DMS153 treated with DMSO at 0.1 percent for 48 hours (cell line): ENCODE results near the gene CDK10.
"Not testable (repeated sequence)": the region's sequence is repeated elsewhere in the genome, so short reads cannot be mapped to it uniquely, and the experiment has no call there.

ENCODE experiments used
- DNase-seq: peaks from one replicate; lab custom pipeline; 2025; ENCODE audit not compliant: unreplicated experiment; lab: John Stamatoyannopoulos, UW

Gene CDK10

DNA sequence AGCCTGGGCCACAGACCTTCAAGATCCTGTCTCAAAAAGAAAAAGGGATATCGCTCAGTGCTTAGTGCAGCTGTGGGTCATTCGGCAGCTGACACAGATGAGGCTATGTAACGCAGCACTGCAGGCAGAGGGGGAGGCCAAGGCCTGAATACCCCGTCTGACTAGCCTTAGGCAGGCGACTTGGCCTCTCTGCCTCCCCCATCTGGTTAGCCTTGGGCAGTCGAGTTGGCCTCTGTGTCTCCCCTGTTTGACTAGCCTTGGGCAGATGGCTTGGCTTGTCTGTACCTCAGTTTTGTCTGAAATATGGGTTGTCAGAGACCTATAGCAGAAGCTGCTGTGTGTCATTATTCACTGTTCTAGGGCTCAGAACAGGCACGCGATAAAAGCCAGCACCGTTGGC, 18.9 kb upstream of the CDK10 start:
- DNase-seq: no peak

DNA sequence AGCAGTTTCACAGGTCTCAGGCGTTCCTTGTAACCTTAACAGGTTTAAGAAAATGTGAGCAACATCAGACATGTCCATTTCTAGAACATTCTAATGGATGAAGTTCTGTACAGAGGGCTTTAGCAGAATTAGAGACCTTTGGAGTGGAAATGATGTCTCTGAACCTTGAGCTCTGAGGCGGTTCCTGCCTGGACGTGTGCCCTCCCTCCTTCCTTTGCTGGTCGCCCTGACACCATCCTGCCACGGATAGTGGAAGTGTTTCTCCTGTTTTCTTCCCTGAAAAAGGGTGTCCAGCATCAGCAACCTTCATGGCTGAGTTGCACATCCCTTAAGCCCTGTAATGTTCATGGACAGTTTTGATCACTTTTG, 17.7 kb upstream of the CDK10 start:
- no peak for DNase-seq

DNA sequence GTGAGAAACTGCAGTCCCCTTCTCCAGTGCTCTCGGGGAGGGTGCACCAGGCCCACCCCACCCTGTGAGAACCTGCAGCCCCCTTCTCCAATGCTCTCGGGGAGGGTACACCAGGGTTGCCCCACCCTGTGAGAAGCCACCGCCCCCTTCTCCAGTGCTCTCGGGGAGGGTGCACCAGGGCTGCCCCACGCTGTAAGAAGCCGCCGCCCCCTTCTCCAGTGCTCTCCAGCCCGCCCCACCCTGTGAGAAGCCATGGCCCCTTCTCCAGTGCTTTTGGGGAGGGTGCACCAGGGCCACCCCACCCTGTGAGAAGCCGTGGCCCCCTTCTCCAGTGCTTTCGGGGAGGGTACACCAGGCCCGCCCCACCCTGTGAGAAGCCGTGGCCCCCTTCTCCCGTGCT, 16.7 kb upstream of the CDK10 start:
- DNase-seq: no peak

DNA sequence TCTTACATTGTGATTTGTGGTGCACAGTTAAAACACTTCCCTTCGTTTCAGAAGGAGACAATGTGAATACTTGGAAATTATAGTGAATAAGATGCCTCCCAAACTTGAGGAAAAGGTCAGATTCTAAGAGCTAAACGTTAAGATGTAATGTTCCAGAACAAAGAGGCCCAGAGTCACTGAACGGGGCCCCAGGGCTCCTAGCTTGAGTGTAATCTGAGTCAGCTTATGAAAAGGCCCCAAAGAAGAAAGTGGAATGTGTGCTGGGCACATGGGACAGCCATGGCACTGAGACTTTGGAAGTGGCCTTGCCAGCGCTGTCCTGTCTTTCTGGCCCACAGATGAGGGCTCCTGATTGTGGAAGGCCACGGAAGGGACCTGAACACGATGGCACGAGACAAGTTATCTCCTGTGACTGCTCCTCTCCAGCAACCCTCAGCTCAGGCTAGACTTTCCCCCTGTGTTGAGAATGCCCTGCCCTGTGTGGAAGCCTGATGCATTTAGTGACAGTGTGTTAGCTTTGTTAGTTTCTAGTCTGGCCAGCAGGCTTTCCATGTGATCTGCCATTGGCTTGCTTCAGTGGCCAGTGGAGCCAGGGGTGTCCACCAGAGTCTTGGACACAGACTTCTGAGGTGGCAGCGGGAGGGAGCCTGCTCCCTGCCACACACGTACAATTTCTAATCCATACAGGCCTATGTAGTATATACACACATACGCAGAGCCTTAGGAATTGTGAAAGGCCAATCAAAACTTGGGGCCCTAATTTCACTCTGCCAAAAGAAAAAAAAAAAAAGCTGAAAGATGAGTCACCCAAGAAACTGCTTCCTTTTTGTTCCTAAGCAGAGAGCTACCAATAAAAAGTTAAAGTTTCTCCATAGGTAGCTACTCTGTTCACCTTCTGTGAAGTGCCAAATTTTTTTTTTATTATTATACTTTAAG, 15.7 kb upstream of the CDK10 start:
- DNase-seq: no peak

DNA sequence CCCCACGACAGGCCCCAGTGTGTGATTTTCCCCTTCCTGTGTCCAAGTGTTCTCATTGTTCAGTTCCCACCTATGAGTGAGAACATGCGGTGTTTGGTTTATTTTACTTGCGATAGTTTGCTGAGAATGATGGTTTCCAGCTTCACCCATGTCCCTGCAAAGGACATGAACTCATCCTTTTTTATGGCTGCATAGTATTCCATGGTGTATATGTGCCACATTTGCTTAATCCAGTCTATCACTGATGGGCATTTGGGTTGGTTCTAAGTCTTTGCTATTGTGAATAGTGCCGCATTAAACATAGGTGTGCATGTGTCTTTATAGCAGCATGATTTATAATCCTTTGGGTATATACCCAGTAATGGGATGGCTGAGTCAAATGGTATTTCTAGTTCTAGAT, 14.9 kb upstream of the CDK10 start:
- not testable (repeated sequence) for DNase-seq

DNA sequence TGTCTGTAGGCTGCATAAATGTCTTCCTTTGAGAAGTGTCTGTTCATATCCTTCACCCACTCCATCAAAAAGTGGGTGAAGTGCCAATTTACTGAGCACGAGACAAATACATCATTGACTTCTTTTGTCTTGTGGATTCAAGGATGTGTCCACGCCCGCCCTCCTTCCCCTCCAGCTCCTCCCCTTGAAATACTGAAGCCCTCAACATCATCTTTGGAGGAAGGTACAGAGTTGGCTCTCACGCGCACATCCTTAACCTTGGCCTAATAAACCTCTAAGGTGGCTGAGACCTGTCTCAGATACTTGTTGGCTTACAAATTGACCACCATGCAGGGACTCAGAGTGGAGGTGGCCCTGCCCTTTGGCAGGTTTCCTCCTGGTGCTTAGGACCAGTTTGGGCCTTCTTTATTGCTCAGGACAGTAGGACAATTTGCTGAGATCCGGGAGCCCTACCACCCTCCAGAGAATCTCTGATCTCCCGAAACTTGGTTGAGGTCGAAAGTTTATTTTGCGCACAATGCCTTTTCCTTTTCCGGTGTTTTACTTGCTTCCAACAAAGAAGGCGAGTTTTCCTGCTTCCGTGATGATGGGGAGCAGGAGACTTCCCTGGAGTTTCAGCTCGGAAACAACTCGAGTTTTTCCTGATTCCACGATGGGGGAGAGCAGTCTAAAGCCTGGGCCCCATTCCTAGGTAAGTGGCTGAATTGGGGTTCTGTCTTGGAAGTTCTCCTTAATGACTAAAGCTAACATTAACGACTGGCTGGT, 14.1 kb upstream of the CDK10 start:
- DNase-seq: no peak

DNA sequence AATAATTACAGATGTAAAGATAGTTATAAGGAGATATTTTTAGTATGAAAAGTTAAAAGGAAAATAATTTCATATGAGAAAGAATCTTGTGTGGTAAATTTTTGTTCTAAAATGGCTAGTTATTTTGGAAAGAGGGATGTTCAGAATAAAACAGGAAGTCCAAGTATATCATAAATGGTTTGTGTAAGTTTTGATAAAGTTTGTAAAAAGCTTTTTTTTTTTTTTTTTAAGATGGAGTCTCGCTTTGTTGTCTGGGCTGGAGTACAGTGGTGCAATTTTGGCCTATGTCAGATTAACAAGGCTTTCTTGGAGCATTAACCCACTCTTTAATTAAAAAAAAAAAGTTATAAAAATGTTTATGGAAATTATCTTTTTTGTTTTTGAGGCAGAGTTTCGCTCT, 8.2 kb upstream of the CDK10 start:
- no peak for DNase-seq

DNA sequence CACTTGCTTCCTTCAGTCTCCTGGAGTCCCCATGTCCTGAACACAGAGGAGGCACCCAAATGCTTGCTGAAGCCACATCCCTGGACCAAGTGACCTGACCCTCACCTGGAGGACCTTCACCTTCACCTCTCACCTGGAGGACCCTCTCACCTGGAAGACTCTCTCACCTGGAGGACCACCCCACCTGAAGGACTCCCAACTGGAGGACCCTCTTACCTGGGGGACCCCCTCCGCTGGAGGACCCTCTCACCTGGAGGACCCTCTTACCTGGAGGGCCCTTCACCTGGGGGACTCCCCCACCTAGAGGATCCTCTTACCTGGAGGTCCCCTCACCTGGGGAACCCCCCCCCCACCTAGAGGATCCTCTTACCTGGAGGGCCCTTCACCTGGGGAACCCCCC, 573 bp upstream of the CDK10 start:
- no peak for DNase-seq

DNA sequence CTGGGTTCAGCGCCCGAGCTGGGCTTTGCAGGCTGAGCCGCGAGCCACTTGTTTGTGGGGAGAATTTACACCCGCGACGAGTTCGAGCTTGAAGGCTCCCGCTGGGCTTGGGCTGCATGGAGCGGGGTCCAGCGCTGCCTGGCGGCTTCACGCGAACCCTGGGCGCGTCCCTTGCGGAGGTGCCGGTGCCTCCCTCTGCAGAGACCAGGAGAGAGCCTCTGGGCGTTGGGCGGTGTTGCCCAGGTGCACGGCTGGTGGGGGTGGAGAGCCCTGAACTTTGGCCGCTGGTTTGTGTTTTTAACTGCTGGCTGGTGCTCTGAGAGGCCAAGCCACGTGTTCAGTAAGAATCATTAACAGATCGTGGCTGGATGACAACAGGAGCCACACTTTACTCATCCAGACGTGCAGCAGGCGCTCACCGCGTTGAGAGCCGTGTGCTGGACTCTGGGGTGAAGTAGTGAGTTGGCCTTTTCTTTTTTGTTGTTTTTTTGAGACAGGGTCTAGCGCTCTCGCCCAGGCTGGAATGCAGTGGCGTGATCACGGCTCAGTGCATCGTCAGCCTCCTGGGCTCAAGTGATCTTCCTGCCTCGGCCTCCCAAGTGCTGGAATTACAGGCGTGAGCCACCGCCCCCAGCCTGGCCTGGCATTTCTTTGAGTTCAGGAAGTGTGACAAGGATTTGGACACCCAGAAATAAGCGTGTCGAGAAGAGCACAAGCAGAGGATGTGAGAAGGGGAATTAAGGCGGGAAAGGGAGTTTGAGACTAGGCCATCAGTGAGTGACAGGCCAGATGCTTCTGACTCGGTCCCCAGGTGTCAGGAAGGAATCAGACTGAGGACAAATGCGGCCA, 827 bp downstream of the CDK10 start:
- no peak for DNase-seq

DNA sequence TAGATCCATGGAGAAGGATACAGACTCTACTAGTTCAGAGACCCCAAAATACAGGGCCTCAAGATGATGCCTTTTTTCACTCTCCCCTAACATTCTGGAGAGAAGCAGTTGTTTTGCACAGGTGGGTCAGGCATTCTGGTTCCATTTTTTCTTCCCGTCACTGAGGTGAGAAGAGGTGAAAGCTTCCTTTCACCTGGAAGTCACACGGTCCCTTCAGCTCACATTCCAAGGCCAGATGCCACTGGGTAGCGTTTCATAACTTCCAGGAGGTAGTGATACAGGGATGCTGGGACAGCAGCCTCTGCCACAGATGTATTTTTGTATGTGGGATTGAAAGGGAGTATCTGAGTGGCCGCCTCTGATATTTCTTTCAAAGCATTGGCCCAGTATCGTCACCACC, 1.9 kb downstream of the CDK10 start:
- no peak for DNase-seq

DNA sequence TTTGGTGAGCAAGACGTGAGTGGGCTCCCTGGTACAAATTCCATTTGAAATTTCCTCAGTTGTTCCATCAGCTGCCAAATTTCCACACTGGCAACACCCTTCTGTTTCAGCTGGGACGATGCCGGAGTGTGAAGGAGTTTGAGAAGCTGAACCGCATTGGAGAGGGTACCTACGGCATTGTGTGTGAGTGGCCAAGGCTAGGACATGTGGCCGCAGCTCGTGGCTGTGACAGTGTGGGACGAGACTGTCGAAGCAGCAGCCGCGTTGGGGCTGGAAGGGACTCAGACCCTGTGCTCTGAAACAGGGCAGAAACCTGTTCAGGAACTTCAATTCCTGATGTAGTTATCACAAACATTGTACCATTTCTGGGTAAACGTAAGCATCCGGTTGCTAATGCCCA, 2.7 kb downstream of the CDK10 start:
- no peak for DNase-seq

DNA sequence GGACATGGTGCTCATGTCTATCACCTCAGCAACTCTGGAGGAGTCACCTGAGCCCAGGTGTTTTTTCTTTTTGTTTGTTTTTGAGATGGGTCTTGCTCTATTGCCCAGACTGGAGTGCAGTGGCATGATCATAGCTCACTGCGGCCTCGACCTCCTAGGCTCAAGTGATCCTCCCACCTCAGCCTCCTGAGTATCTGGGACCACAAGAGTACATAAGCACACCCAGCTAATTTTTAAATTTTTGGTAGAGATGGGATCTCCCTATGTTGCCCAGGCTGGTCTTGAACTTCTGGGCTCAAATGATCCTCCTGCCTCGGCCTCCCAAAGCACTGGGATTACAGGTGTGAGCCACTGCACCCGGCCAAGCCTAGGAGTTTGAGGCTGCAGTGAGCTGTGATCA, 3.1 kb downstream of the CDK10 start:
- not testable (repeated sequence) for DNase-seq

DNA sequence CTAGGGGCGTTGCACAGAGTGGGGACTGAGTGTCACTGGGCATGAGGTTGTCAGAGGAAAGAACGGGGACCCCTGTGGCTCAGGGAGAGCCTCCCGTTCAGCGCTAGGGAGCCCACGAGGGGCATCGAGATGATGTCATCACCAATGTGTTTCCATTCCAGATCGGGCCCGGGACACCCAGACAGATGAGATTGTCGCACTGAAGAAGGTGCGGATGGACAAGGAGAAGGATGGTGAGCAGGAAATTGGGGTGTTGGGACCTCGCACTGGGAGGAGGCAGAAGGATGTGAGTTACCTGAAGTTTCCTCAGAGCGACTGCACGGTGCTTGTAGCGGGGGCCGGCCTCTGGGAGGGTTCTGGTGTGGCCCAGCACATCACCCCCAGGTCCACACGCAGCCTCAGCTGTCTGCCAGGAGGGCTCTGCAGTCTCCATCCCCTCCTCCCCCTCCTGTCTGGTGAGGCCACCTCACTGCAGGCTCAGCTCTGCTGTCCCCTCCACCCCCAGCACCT, 4.0 kb downstream of the CDK10 start:
- no peak for DNase-seq

DNA sequence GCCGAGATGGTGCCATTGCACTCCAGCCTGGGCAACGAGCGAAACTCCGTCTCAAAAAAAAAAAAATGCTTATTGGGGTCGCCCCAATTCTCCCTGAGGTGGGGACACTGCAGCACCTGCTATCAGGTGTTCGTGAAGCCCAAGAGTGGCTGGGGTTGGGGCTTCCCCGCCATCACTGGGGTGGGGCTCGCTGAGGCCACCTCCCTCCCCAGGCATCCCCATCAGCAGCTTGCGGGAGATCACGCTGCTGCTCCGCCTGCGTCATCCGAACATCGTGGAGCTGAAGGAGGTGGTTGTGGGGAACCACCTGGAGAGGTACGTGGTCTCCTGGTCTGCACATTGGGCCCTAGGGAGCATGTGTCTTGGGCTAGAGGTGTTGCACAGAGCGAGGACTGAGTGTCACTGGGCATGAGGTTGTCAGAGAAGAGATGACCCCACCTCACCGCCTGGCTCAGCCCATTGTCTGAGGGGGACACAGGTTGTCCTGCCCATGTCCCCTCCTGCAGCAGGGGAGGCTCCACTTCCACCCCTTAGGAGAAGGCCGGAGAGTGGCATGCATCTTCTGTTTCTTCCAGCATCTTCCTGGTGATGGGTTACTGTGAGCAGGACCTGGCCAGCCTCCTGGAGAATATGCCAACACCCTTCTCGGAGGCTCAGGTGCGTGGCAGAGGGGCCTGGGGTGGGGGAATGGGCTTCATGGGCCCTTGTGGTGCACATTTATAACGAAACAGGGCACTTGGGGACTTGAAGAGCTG, 4.9 kb downstream of the CDK10 start:
- no peak for DNase-seq

DNA sequence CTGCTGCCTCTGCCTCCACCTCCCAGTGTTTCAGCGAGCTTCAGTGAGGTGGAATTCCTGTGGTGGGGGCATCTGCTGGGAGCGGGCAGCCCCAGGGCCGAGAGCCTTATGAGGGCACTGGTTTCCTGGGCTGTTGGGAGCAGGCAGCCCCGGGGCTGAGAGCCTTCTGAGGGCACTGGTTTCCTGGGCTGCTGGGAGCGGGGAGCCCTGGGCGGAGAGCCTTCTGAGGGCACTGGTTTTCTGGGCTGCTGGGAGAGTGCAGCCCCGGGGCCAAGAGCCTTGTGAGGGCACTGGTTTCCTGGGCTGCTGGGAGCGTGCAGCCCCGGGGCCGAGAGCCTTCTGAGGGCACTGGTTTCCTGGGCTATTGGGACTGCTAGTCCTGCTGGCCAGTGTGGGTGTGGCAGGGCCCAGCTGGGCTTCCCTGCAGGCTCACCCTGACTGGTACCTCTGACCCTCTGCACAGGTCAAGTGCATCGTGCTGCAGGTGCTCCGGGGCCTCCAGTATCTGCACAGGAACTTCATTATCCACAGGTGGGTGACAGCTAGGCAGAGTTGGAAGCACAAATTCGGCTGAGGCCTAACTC, 5.6 kb downstream of the CDK10 start:
- no peak for DNase-seq

DNA sequence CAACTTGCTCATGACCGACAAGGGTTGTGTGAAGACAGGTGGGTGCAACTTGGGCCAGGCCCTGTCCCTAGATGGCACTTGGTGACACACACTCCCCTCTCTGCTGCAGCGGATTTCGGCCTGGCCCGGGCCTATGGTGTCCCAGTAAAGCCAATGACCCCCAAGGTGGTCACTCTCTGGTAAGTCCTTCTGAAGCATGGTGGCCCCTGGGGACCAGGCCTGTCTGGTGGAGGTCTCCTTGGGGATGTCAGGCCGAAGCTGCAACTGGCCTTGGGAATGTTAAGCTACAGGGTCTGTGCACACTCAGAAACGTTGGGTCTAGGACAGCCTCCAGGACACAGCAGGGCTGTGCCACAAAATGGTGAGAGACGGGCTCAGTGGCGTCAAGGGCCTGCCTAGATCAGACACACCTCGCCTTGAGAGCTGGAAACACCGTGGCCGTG, 6.8 kb downstream of the CDK10 start:
- no peak for DNase-seq

DNA sequence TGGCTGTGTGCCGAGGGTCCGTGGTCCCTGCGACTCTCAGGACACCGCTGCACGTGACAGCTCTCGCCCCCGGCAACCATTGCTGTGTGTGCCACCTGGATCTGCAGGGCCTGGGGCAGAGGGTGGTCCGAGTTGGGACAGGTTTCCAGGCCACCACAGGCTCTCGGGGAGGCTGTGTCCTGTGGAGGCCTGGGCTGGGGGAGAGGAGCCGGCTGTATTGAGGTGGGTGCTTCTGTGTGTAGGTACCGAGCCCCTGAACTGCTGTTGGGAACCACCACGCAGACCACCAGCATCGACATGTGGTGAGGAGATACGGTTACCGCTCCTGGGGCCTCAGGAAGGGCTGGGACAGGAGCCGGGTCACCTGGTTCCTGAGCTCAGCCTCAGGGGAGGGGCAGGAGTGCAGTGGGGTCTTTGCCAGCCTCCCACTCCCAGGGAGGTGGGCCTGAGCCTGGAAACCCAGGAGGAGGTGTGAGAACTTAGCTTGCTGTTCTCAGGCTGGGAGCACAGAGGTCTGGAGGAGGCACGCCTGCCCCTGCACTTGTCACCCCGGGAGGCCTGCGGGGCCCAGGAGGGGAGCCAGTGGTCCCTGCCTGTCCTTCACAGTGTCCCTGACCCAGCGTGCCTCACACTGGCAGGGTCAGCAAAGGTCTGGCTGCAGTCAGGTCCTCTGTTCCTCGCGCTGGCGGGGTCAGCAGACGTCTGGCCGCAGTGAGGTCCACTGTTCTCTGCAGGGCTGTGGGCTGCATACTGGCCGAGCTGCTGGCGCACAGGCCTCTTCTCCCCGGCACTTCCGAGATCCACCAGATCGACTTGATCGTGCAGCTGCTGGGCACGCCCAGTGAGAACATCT, 7.7 kb downstream of the CDK10 start:
- DNase-seq: no peak

DNA sequence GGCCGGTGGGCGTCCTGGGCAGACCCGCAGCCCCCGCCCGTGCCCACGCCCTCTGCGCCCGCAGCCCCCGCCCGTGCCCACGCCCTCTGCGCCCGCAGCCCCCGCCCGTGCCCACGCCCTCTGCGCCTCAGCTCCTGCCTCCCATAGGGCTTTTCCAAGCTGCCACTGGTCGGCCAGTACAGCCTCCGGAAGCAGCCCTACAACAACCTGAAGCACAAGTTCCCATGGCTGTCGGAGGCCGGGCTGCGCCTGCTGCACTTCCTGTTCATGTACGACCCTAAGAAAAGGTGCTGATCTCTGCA, 8.2 kb downstream of the CDK10 start:
- DNase-seq: not testable (repeated sequence)

DNA sequence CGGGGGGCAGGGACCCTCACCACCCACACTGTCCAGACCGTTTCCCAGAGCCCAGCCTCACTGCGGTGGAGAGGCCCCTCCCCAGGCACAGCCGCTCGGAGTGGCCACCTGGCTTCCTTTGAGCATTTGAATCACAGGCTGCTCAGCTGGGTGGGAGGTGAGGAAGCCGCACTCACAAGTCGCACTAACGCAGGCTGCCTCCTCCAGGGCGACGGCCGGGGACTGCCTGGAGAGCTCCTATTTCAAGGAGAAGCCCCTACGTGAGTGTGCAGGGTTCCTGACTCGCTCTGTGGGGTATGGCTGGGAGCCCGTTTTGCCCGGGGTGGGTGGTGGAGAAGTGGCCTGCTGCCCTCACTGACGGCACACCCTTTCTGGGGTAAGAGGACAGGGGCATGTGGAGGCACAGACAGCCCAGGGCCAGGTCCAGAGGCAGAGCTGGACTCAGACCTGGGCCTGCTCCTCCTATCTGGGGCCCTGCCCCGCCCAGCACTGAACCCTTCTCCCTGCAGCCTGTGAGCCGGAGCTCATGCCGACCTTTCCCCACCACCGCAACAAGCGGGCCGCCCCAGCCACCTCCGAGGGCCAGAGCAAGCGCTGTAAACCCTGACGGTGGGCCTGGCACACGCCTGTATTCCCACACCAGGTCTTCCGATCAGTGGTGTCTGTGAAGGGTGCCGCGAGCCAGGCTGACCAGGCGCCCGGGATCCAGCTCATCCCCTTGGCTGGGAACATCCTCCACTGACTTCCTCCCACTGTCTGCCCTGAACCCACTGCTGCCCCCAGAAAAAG, 8.8 kb downstream of the CDK10 start:
- no peak for DNase-seq
